Measurements from ENCODE around the gene ERP44. TPM values are rescaled to one million over a fixed set of nuclear protein-coding genes. Genes with fewer than 3 reads are reported as not detected.

Gene ERP44
- total and polyA plus RNA-seq, 3 donors from 2014 or later: 14.6 to 18.3 (median 17.8) TPM

- no peak overlapping the region for H3K4me3 ChIP-seq
- H3K27ac ChIP-seq: no peak overlapping the region
- H3K9me3 ChIP-seq: no peaks in the 10 kb centered on the region
- DNase-seq: no peak
- H3K36me3 ChIP-seq (ENCODE audit: low read depth, missing control alignments): no peaks in the 10 kb centered on the region
- TF ChIP-seq POLR2A (IDR thresholded peaks at IDR 0.05) (no peak), CTCF (IDR thresholded peaks at IDR 0.05) (no peak)
- intact Hi-C loops (cut with DNase I; ENCODE audit: low total_unique reads): no loop called here
- WGBS, 2 donors: 94 to 97% methylated on average over 3 of the region's 3 CpGs
- H3K4me1 ChIP-seq: no peaks in the 10 kb centered on the region
- no peaks in the 10 kb centered on the region for H3K27me3 ChIP-seq
Measured at GRCh38 chr9:100033877-100034551, 64.8 kb downstream of the ERP44 start.

- Histone ChIP-seq H3K4me1 (no peaks in the 10 kb centered on the region), H3K27me3 (no peaks in the 10 kb centered on the region), H3K4me3 (no peak overlapping the region), H3K9me3 (no peaks in the 10 kb centered on the region), H3K36me3 (ENCODE audit: low read depth, missing control alignments) (no peaks in the 10 kb centered on the region), H3K27ac (no peak overlapping the region)
- intact Hi-C loops (cut with DNase I; ENCODE audit: low total_unique reads): no loop called here
- WGBS, 2 donors: 95 to 97% methylated on average over 2 of the region's 2 CpGs
- DNase-seq: no peak
- TF ChIP-seq CTCF (IDR thresholded peaks at IDR 0.05) (no peak), POLR2A (IDR thresholded peaks at IDR 0.05) (no peak)
Measured at GRCh38 chr9:100030548-100030947, 68.3 kb downstream of the ERP44 start.

GRCh38 chr9:100029251-100029650, 69.5 kb downstream of the ERP44 start:
- H3K27ac ChIP-seq: no peak overlapping the region
- H3K27me3 ChIP-seq: no peaks in the 10 kb centered on the region
- no peak for DNase-seq
- TF ChIP-seq CTCF (IDR thresholded peaks at IDR 0.05): no peak
- no peak for TF ChIP-seq POLR2A (IDR thresholded peaks at IDR 0.05)
- 75 to 78% methylated on average over 3 of the region's 3 CpGs for WGBS, 2 donors
- intact Hi-C loops (cut with DNase I; ENCODE audit: low total_unique reads): no loop called here
- H3K9me3 ChIP-seq: no peaks in the 10 kb centered on the region
- H3K36me3 ChIP-seq (ENCODE audit: low read depth, missing control alignments): no peaks in the 10 kb centered on the region
- H3K4me3 ChIP-seq: no peak overlapping the region
- H3K4me1 ChIP-seq: no peaks in the 10 kb centered on the region

GRCh38 chr9:100028201-100028784, 70.5 kb downstream of the ERP44 start:
- Histone ChIP-seq H3K4me1 (no peaks in the 10 kb centered on the region), H3K27ac (no peak overlapping the region), H3K4me3 (no peak overlapping the region), H3K9me3 (no peaks in the 10 kb centered on the region), H3K27me3 (no peaks in the 10 kb centered on the region), H3K36me3 (ENCODE audit: low read depth, missing control alignments) (no peaks in the 10 kb centered on the region)
- WGBS, 2 donors: 69 to 74% methylated on average over 2 of the region's 2 CpGs
- intact Hi-C loops (cut with DNase I; ENCODE audit: low total_unique reads): no loop called here
- TF ChIP-seq CTCF (IDR thresholded peaks at IDR 0.05): peak in 2 of 3 experiments; percentile 65 to 82
- no peak for TF ChIP-seq POLR2A (IDR thresholded peaks at IDR 0.05)
- DNase-seq: peak; percentile 83

- intact Hi-C loops (cut with DNase I; ENCODE audit: low total_unique reads): no loop called here
Measured at GRCh38 chr9:100027543-100027942, 71.3 kb downstream of the ERP44 start.

More at GRCh38 chr9:100027543-100027942, 71.3 kb downstream of the ERP44 start:
- no peak for DNase-seq
- no peaks in the 10 kb centered on the region for H3K4me1 ChIP-seq
- TF ChIP-seq CTCF (IDR thresholded peaks at IDR 0.05): no peak
- no peak for TF ChIP-seq POLR2A (IDR thresholded peaks at IDR 0.05)
- no peak overlapping the region for H3K4me3 ChIP-seq
- no peak overlapping the region for H3K27ac ChIP-seq
- no peaks in the 10 kb centered on the region for H3K9me3 ChIP-seq
- WGBS, 2 donors: 65% methylated on average over 2 of the region's 2 CpGs
- no peaks in the 10 kb centered on the region for H3K27me3 ChIP-seq
- H3K36me3 ChIP-seq (ENCODE audit: low read depth, missing control alignments): no peaks in the 10 kb centered on the region
